Renal pelvis (tissue), 4 donors: ENCODE results near the gene MYORG. TPM values are rescaled to one million over a fixed set of nuclear protein-coding genes. Genes with fewer than 3 reads are reported as not detected.
A peak's percentile ranks its signal among the peaks of the same experiment; 100 is the strongest.

Source experiments
- DNase-seq: peaks from one replicate; pipeline ENCODE4 v3.0.0-alpha.2; 2013
- polyA plus RNA-seq, 3 donors: library from polyadenylated mRNA; unstranded; fragments of 120-200 nt; gene quantifications; one replicate each; pipeline ENCODE4 v1.2.1, GENCODE V29; 2013; ENCODE audit not compliant: insufficient read length in 3 of 3

The MYORG gene
- polyA plus RNA-seq, 3 donors, result 8.1 to 10.1 (median 9.9) TPM

DNA sequence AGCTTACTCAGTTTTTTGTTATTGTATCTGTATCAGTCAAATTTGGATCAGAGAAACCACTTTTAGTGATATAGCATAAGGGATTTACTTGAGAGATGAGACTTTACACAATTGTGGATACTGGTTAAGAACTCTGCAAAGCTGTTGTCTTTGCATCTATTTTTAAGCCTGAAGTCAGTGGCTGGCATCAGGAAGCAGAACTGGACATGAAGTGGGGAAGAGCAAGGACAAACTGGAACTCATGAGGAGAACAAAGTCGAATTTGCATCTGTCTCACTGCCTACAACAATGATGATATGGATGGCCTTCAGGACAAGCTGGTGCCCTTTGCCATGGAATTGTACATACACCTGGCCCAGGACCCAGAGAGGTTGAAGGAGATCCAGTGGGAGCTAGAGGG lies 15.8 kb upstream of the MYORG start:
- DNase-seq, result no peak

GRCh38 chr9:34387239-34387638 lies 10.5 kb upstream of the MYORG start:
- DNase-seq, result no peak

DNA sequence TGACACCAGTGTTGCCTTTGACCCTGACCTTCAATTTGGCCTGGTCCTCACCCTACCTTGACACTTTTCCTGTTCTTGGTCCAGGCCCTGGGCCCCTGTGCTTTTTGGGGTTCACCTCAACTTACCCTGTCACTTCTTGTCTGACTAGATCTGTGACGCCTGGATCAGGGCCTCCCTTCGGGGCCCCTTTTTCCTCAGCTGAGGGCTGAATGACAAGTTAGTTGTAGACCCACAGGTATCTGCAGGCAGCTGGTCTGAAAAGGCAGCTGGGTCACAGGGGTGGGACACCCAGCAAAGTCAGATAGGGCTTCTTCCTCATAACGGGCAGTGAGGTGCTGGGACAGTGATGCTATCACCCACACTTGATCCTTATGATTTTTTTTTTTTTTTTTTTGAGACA lies 10.0 kb upstream of the MYORG start:
- DNase-seq, result no peak

DNA sequence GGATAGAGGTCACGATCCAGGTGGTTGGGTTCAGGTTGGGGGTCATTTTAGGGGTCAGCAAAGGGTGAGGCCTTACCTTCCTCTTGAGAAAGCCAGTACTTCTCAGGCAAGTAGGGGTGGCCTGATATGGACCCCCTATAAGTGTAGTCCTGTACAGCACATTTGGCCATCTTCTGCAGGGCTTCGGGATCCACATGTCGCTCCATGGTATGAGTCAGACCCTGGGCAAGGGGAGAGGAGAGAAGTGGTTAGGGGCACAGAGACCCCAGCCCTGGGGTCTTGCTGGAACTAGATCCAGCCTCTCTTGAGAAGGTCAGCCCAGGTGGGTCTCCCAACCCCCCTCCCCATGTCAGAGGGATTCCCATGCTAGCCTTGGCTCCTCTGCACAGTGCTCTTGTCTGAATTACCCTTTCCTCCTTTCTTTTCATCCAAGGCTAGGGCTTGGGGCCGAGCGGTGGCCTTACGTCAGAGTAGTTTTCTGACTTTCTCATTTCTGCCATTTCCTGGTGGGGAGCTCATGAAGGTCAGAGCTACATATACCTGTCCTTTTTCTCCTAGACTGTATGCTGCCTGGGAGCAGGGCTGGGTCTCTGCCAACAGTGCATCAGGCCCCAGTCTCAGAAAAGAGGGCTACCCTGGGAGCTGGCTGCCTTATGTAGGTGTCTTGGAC lies 9.0 kb upstream of the MYORG start:
- no peak for DNase-seq

GRCh38 chr9:34384368-34385165 lies 7.9 kb upstream of the MYORG start:
- DNase-seq, result no peak

DNA sequence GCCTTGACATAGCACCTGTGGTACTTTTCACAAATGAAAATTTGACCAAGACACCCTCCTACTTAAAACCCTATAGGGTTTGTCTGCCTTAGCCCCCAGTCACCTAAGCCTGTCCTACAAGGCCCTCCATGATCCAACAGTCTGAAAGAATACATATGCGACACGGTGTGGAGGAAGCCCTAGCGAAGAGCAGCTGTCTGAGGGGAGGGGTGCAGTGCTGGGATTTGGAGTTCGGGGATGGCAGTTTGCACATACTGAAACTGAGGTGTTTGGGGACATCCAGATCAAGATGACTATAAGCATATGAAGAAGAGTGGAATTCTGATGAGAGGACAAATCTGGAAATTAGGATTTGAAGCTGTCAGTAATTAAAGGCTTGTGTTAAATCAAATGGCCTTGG lies 7.2 kb upstream of the MYORG start:
- DNase-seq, result no peak

DNA sequence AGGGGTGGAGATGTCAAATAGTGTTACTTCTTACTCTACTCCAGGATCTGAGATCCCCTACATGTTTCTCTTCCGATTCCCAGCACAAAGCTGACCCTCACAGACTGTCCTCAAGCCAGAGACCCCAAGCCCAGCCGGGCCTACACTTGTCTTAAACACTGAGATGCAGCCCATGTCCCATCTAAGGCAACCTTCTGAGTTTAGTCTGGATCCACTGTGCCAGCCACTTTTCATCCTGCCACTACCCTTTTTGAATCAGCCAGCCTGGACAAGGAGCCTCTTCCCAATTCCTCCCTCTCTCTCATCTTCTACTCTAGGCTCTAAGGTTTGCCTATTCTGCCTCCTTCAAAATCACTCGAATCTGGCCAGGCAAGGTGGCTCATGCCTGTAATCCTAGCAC lies 6.2 kb upstream of the MYORG start:
- DNase-seq, result no peak

GRCh38 chr9:34382054-34382453 lies 5.4 kb upstream of the MYORG start:
- no peak for DNase-seq

- no peak for DNase-seq
These were observed 4.6 kb upstream of the MYORG start for GRCh38 chr9:34381323-34381722.

DNA sequence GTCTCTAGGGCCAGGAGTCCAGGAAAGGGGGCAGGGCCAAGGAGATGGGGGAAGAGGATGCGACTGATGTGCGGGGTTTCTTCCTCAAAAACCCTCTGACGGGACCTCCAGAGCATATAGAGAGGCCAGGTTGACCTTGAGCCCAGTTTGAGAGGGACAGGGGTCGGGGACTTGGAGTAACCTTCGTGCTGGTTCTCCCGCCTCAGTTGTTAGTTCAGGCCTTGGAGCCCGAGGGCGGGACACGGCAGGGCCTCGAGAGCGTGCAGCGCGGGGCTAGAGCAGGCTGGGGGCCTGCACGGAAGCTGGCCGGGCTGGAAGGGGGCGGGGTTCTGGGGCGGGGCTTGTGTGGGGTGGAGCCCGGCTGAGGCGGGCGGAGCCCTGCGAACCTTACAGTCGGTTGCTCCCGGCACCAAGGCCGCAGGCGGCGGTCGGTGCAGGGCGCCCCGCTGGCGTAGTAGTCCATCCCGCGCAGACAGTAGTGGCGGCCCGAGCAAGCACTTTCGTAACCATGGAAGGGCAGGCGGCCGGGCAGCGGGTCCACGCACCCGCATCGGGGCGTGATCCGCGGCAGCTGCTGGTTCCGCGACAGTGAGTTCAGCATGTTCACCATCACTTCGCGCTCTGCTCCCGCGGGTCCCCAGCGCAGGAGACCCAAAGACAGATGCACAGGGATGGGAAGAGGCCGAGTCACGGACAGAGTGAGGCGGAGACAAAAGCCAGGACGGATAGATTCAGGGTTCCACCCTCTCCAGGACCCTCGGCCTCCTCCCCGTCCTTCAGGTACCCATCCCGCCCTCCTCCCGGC lies 4.0 kb upstream of the MYORG start:
- DNase-seq, result no peak

GRCh38 chr9:34380034-34380510 lies 3.4 kb upstream of the MYORG start:
- no peak for DNase-seq

- DNase-seq, result peak; percentile 75
These were observed 2.8 kb upstream of the MYORG start for GRCh38 chr9:34379334-34380033.

- DNase-seq, result no peak
These were observed 1.8 kb upstream of the MYORG start for GRCh38 chr9:34378376-34379060.

DNA sequence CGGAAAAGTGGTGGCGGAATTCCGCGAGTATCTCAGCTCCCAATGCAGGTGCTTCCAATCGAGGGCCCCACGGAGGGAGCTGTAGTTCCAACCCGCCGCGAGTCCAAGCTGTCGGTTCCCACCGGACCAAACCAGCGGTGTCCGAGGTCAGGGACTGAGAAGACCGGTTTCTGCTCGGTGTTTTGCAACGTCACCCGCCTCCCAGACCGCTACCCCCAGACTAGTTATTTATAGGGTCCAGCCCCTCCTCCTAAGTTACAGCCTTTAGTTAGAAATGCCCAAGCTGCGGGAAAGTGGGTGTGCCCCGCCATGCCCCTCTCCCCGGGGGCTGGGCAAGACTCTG lies 677 bp upstream of the MYORG start:
- DNase-seq, result no peak

DNA sequence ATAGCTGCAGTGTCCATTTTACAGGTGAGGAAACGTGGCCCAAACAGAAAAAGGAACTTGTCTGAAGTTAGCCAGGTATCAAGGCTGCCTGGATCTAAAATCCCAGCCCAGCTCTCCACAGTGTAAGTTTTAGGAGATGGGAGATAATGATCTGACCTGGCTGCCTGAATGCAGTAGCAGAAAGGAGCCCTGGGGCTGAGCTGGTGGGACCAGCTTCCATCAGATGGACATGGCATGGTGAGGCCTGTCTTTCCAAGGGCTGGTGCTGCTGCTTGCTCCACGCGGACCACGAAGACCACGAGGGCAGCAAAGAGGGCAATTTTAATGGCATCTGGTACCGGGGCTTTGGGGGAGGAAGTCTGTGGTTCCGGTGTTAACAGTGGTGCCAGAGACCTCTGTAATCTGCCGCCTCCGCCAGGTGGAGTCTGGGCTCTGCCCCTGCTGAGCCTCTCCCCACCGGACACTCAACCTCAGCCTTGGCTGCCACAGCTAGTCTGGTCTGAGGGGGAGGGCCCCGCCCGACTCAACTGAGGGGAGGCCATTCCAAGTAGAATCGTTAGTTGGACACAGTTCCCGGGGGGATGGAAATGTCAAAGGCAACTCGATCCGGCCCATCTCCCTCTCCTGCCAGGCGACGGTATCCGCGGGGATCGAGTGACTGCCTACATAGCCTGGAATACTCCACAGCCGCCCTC lies 650 bp downstream of the MYORG start:
- no peak for DNase-seq

- no peak for DNase-seq
These were observed 1.7 kb downstream of the MYORG start for GRCh38 chr9:34374905-34375552.

DNA sequence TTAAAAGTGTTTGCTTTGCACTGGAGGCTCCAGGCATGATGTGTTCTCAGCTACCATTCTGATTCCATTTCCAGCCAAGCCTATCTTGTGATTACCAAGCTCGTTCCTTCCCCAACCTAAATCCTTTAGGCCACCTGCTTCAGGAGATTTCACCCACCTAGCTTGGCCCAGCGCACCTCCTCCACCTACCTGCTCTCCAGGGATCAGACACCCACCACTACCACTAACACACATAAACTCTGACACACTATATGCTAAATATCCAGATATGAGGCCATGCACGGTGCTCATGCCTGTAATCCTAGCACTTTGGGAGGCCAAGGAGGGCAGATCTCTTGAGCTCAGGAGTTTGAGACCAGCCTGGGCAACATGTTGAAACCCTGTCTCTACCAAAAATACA lies 2.4 kb downstream of the MYORG start:
- no peak for DNase-seq

GRCh38 chr9:34373749-34374148 lies 2.9 kb downstream of the MYORG start:
- no peak for DNase-seq

GRCh38 chr9:34372467-34373011 lies 4.2 kb downstream of the MYORG start:
- no peak for DNase-seq

GRCh38 chr9:34371886-34372466 lies 4.7 kb downstream of the MYORG start:
- no peak for DNase-seq
